ENCODE data around the gene NT5DC2.

The NT5DC2 gene

GRCh38 chr3:52522651-52523251, 10.9 kb downstream of the NT5DC2 start:
- H3K4me2 ChIP-seq (ENCODE audit: low read length): no peak overlapping the region
- no peak overlapping the region for H3K9ac ChIP-seq (ENCODE audit: low read length)
- no peaks in the 10 kb centered on the region for H3K4me1 ChIP-seq (ENCODE audit: low read length)
- no peaks in the 10 kb centered on the region for H3K9me3 ChIP-seq (ENCODE audit: insufficient read depth, low read length)
- H2AFZ ChIP-seq (ENCODE audit: low read depth, low read length): no peak overlapping the region
- no peak overlapping the region for H3K27ac ChIP-seq (ENCODE audit: low read length)
- no peaks in the 10 kb centered on the region for H3K79me2 ChIP-seq (ENCODE audit: low read length)
- TF ChIP-seq, protein P1, sequence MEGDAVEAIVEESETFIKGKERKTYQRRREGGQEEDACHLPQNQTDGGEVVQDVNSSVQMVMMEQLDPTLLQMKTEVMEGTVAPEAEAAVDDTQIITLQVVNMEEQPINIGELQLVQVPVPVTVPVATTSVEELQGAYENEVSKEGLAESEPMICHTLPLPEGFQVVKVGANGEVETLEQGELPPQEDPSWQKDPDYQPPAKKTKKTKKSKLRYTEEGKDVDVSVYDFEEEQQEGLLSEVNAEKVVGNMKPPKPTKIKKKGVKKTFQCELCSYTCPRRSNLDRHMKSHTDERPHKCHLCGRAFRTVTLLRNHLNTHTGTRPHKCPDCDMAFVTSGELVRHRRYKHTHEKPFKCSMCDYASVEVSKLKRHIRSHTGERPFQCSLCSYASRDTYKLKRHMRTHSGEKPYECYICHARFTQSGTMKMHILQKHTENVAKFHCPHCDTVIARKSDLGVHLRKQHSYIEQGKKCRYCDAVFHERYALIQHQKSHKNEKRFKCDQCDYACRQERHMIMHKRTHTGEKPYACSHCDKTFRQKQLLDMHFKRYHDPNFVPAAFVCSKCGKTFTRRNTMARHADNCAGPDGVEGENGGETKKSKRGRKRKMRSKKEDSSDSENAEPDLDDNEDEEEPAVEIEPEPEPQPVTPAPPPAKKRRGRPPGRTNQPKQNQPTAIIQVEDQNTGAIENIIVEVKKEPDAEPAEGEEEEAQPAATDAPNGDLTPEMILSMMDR (IDR thresholded peaks at IDR 0.05; ENCODE audit: low read depth, low read length): no peak
- TF ChIP-seq EZH2phosphoT487 (IDR thresholded peaks at IDR 0.05; ENCODE audit: low read depth): no peak
- H4K20me1 ChIP-seq (ENCODE audit: insufficient read depth, low read length): no peaks in the 10 kb centered on the region; the same call in 1 of the 2 replicates
- no peak overlapping the region for H3K4me3 ChIP-seq (ENCODE audit: low read length)
- H3K27me3 ChIP-seq (ENCODE audit: low read depth, low read length): no peaks in the 10 kb centered on the region
- peaks cover 22% of the 10 kb centered on the region for H3K36me3 ChIP-seq (replicated peaks; ENCODE audit: low read depth, low read length)

DNA sequence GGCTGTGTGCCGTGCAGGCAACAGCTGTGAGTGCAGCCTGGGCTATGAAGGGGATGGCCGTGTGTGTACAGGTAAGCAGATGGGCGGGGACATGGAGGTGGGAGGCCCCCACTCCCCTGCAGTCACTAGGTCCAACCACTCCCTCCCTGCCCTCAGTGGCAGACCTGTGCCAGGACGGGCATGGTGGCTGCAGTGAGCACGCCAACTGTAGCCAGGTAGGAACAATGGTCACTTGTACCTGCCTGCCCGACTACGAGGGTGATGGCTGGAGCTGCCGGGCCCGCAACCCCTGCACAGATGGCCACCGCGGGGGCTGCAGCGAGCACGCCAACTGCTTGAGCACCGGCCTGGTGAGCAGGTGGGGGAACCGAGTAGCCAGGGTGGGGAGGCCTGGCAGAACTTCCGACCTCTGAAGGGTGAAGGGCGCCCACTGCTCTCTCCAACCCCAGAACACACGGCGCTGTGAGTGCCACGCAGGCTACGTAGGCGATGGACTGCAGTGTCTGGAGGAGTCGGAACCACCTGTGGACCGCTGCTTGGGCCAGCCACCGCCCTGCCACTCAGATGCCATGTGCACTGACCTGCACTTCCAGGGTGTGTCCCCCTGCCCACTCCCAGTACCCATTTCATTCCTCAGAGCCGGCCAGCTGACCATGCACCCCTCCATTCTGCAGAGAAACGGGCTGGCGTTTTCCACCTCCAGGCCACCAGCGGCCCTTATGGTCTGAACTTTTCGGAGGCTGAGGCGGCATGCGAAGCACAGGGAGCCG, 11.6 kb downstream of the NT5DC2 start:
- Histone ChIP-seq H4K20me1 (ENCODE audit: insufficient read depth, low read length) (no peaks in the 10 kb centered on the region; the same call in 1 of the 2 replicates), H3K36me3 (replicated peaks; ENCODE audit: low read depth, low read length) (peaks cover 16% of the 10 kb centered on the region)

GRCh38 chr3:52521488-52521824, 12.2 kb downstream of the NT5DC2 start:
- H3K9me3 ChIP-seq (ENCODE audit: insufficient read depth, low read length): no peaks in the 10 kb centered on the region
- no peaks in the 10 kb centered on the region for H3K27me3 ChIP-seq (ENCODE audit: low read depth, low read length)
- H3K4me2 ChIP-seq (ENCODE audit: low read length): no peak overlapping the region
- no peaks in the 10 kb centered on the region for H3K79me2 ChIP-seq (ENCODE audit: low read length)
- no peak overlapping the region for H3K9ac ChIP-seq (ENCODE audit: low read length)
- H3K36me3 ChIP-seq (replicated peaks; ENCODE audit: low read depth, low read length): peaks cover 16% of the 10 kb centered on the region
- no peak overlapping the region for H3K4me3 ChIP-seq (ENCODE audit: low read length)
- no peaks in the 10 kb centered on the region; the same call in 1 of the 2 replicates for H4K20me1 ChIP-seq (ENCODE audit: insufficient read depth, low read length)
- no peak overlapping the region for H2AFZ ChIP-seq (ENCODE audit: low read depth, low read length)
- TF ChIP-seq, protein P1 (IDR thresholded peaks at IDR 0.05; ENCODE audit: low read depth, low read length): no peak
- TF ChIP-seq EZH2phosphoT487 (IDR thresholded peaks at IDR 0.05; ENCODE audit: low read depth): no peak
- no peaks in the 10 kb centered on the region for H3K4me1 ChIP-seq (ENCODE audit: low read length)
- no peak overlapping the region for H3K27ac ChIP-seq (ENCODE audit: low read length)

More for the DNA sequence above, 11.6 kb downstream of the NT5DC2 start:
- Histone ChIP-seq H2AFZ (ENCODE audit: low read depth, low read length) (no peak overlapping the region), H3K79me2 (ENCODE audit: low read length) (no peaks in the 10 kb centered on the region), H3K9ac (ENCODE audit: low read length) (no peak overlapping the region), H3K4me3 (ENCODE audit: low read length) (no peak overlapping the region), H3K27me3 (ENCODE audit: low read depth, low read length) (no peaks in the 10 kb centered on the region), H3K9me3 (ENCODE audit: insufficient read depth, low read length) (no peaks in the 10 kb centered on the region), H3K4me1 (ENCODE audit: low read length) (no peaks in the 10 kb centered on the region), H3K4me2 (ENCODE audit: low read length) (no peak overlapping the region), H3K27ac (ENCODE audit: low read length) (no peak overlapping the region)
- TF ChIP-seq EZH2phosphoT487 (IDR thresholded peaks at IDR 0.05; ENCODE audit: low read depth): no peak
- TF ChIP-seq, protein P1 (IDR thresholded peaks at IDR 0.05; ENCODE audit: low read depth, low read length): no peak

- TF ChIP-seq, protein P1 (IDR thresholded peaks at IDR 0.05; ENCODE audit: low read depth, low read length): no peak
- no peak for TF ChIP-seq EZH2phosphoT487 (IDR thresholded peaks at IDR 0.05; ENCODE audit: low read depth)
- H3K4me3 ChIP-seq (ENCODE audit: low read length): no peak overlapping the region
- H2AFZ ChIP-seq (ENCODE audit: low read depth, low read length): no peak overlapping the region
- H3K27ac ChIP-seq (ENCODE audit: low read length): no peak overlapping the region
- no peaks in the 10 kb centered on the region; the same call in 1 of the 2 replicates for H4K20me1 ChIP-seq (ENCODE audit: insufficient read depth, low read length)
- no peaks in the 10 kb centered on the region for H3K9me3 ChIP-seq (ENCODE audit: insufficient read depth, low read length)
- no peak overlapping the region for H3K4me2 ChIP-seq (ENCODE audit: low read length)
- H3K36me3 ChIP-seq (replicated peaks; ENCODE audit: low read depth, low read length): peaks cover 13% of the 10 kb centered on the region
- no peaks in the 10 kb centered on the region for H3K27me3 ChIP-seq (ENCODE audit: low read depth, low read length)
- H3K4me1 ChIP-seq (ENCODE audit: low read length): no peaks in the 10 kb centered on the region
- H3K9ac ChIP-seq (ENCODE audit: low read length): no peak overlapping the region
- no peaks in the 10 kb centered on the region for H3K79me2 ChIP-seq (ENCODE audit: low read length)
Observed at GRCh38 chr3:52520716-52521487, 12.8 kb downstream of the NT5DC2 start.

Measured in OCI-LY3 (cell line).